Thymus (tissue), 11 donors: ENCODE measurements around the gene SLC16A8. TPM values are rescaled to one million over a fixed set of nuclear protein-coding genes. Genes with fewer than 3 reads are reported as not detected.

ENCODE experiments used
- DNase-seq, 9 donors: peaks; one replicate each; pipeline ENCODE4 v3.0.0-alpha.2; 2013; ENCODE audit warnings: low spot score in 9 of 9, low read depth in 6 of 9, missing footprints in 1 of 9
- H3K27ac ChIP-seq, 2 donors: one replicate each; pipeline ENCODE4 v1.5.1; 2013; ENCODE audit warnings: control low read depth in 1 of 2, low read depth in 1 of 2, low read length in 1 of 2, mild to moderate bottlenecking in 1 of 2, moderate library complexity in 1 of 2
- H3K27me3 ChIP-seq, 2 donors: one replicate each; pipeline ENCODE4 v1.5.1; 2013; ENCODE audit warnings: low read length in 1 of 2; ENCODE audit not compliant: control insufficient read depth in 2 of 2, insufficient read depth in 1 of 2
- H3K36me3 ChIP-seq, 2 donors: one replicate each; pipeline ENCODE4 v1.5.1; 2013; ENCODE audit warnings: low read length in 1 of 2, mild to moderate bottlenecking in 1 of 2, moderate library complexity in 1 of 2; ENCODE audit not compliant: control insufficient read depth in 2 of 2, insufficient read depth in 2 of 2
- H3K4me1 ChIP-seq, 2 donors: one replicate each; pipeline ENCODE4 v1.5.1; 2013; ENCODE audit warnings: low read length in 2 of 2; ENCODE audit not compliant: control insufficient read depth in 2 of 2, insufficient read depth in 2 of 2
- H3K4me3 ChIP-seq, 2 donors: one replicate each; pipeline ENCODE4 v1.5.1; 2013; ENCODE audit warnings: low read length in 2 of 2, control low read depth in 1 of 2, mild to moderate bottlenecking in 1 of 2
- H3K9me3 ChIP-seq, 2 donors: one replicate each; pipeline ENCODE4 v1.5.1; 2013; ENCODE audit warnings: low read length in 1 of 2, mild to moderate bottlenecking in 1 of 2; ENCODE audit not compliant: control insufficient read depth in 2 of 2, insufficient read depth in 1 of 2
- WGBS: extraction: QIAGEN DNeasy Blood & Tissue Kit; methylation state at CpG from one replicate; pipeline ENCODE4 v1.1.7; 2013; 5-methylcytosine and 5-hydroxymethylcytosine counted together
- polyA plus RNA-seq: library from polyadenylated mRNA; stranded (reverse); fragments of 200-250 nt; gene quantifications from one replicate; pipeline ENCODE4 v1.2.3, GENCODE V29; 2013
- total RNA-seq: library from RNA; stranded (reverse); fragments of 120-200 nt; gene quantifications from one replicate; pipeline ENCODE4 v1.2.4, GENCODE V29; 2013
- donor health status: healthy.

SLC16A8 gene
- total and polyA plus RNA-seq, 2 donors: 1.1 to 1.3 TPM

GRCh38 chr22:38030311-38031133, 53.5 kb downstream of the SLC16A8 start:
- no peaks in the 10 kb centered on the region for H3K27me3 ChIP-seq
- 91% methylated on average over 16 of the region's 16 CpGs for WGBS
- H3K4me1 ChIP-seq: peaks cover 0 to 3% of the 10 kb centered on the region in 2 donors
- H3K9me3 ChIP-seq: no peaks in the 10 kb centered on the region
- H3K4me3 ChIP-seq: no peak overlapping the region
- no peak overlapping the region for H3K27ac ChIP-seq
- H3K36me3 ChIP-seq: no peaks in the 10 kb centered on the region
- DNase-seq: no peak

GRCh38 chr22:38029901-38030300, 54.1 kb downstream of the SLC16A8 start:
- Histone ChIP-seq H3K36me3 (no peaks in the 10 kb centered on the region), H3K9me3 (no peaks in the 10 kb centered on the region), H3K27me3 (no peaks in the 10 kb centered on the region), H3K4me1 (peaks cover 0 to 3% of the 10 kb centered on the region in 2 donors), H3K4me3 (no peak overlapping the region), H3K27ac (no peak overlapping the region)
- 84% methylated on average over 5 of the region's 5 CpGs for WGBS
- DNase-seq: no peak

GRCh38 chr22:38029370-38029769, 54.6 kb downstream of the SLC16A8 start:
- Histone ChIP-seq H3K27me3 (no peaks in the 10 kb centered on the region), H3K27ac (no peak overlapping the region), H3K4me3 (no peak overlapping the region), H3K9me3 (no peaks in the 10 kb centered on the region), H3K36me3 (no peaks in the 10 kb centered on the region), H3K4me1 (peaks cover 0 to 3% of the 10 kb centered on the region in 2 donors)
- DNase-seq: no peak

GRCh38 chr22:38028344-38029130, 55.4 kb downstream of the SLC16A8 start:
- Histone ChIP-seq H3K4me1 (no peaks in the 10 kb centered on the region), H3K27me3 (no peaks in the 10 kb centered on the region), H3K27ac (no peak overlapping the region), H3K9me3 (no peaks in the 10 kb centered on the region), H3K4me3 (no peak overlapping the region), H3K36me3 (no peaks in the 10 kb centered on the region)
- no peak for DNase-seq
- WGBS: 92% methylated on average over 15 of the region's 15 CpGs

Other genes with a start within 250 kb of the SLC16A8 start
- gene ANKRD54, start 239.8 kb downstream of the SLC16A8 start, total RNA-seq: 13.5 TPM
- gene ANKRD54, start 239.8 kb downstream of the SLC16A8 start, polyA plus RNA-seq: 25.5 TPM
- gene EIF3L, start 234.8 kb downstream of the SLC16A8 start, total RNA-seq: 698 TPM
- 302 TPM for gene EIF3L, start 234.8 kb downstream of the SLC16A8 start, polyA plus RNA-seq
- gene MICALL1, start 177.9 kb downstream of the SLC16A8 start, total RNA-seq: 5.5 TPM
- 13.7 TPM for gene MICALL1, start 177.9 kb downstream of the SLC16A8 start, polyA plus RNA-seq
- gene C22orf23, start 130.6 kb downstream of the SLC16A8 start, total RNA-seq: 0.09 TPM
- gene C22orf23, start 130.6 kb downstream of the SLC16A8 start, polyA plus RNA-seq: 0.34 TPM
- 88.0 TPM for gene POLR2F, start 130.5 kb downstream of the SLC16A8 start, total RNA-seq
- gene POLR2F, start 130.5 kb downstream of the SLC16A8 start, polyA plus RNA-seq: 82.4 TPM
- gene SOX10, start 99.6 kb downstream of the SLC16A8 start, total RNA-seq: under 0.01 TPM
- 0.43 TPM for gene SOX10, start 99.6 kb downstream of the SLC16A8 start, polyA plus RNA-seq
- 11.2 TPM for gene PICK1, start 26.8 kb downstream of the SLC16A8 start, total RNA-seq
- 24.1 TPM for gene PICK1, start 26.8 kb downstream of the SLC16A8 start, polyA plus RNA-seq
- gene BAIAP2L2, start 26.5 kb upstream of the SLC16A8 start, total RNA-seq: 0.33 TPM
- 3.5 TPM for gene BAIAP2L2, start 26.5 kb upstream of the SLC16A8 start, polyA plus RNA-seq
- gene PLA2G6, start 97.6 kb upstream of the SLC16A8 start, total RNA-seq: 25.6 TPM
- gene PLA2G6, start 97.6 kb upstream of the SLC16A8 start, polyA plus RNA-seq: 103 TPM
- gene MAFF, start 117.8 kb upstream of the SLC16A8 start, total RNA-seq: 3.4 TPM
- 13.0 TPM for gene MAFF, start 117.8 kb upstream of the SLC16A8 start, polyA plus RNA-seq
- 2.7 TPM for gene TMEM184B, start 188.8 kb upstream of the SLC16A8 start, total RNA-seq
- 11.2 TPM for gene TMEM184B, start 188.8 kb upstream of the SLC16A8 start, polyA plus RNA-seq
- 33.9 TPM for gene CSNK1E, start 233.2 kb upstream of the SLC16A8 start, total RNA-seq
- gene CSNK1E, start 233.2 kb upstream of the SLC16A8 start, polyA plus RNA-seq: 81.3 TPM